H1 (cell line): Measurements from ENCODE around the gene FOXC1. TPM values are rescaled to one million over a fixed set of nuclear protein-coding genes. Genes with fewer than 3 reads are reported as not detected.
A peak's percentile ranks its signal among the peaks of the same experiment; 100 is the strongest.

ENCODE experiments used
- CTCF ChIA-PET: fragments of 300-600 bp; sonication (Branson Sonifier 250); formaldehyde crosslinking; loops from one replicate; lab custom pipeline; 2021; ENCODE audit not compliant: partially characterized antibody; lab: Charles Lee
- POLR2A ChIA-PET: fragments of 300-600 bp; sonication (Branson Sonifier 250); formaldehyde crosslinking; loops from one replicate; lab custom pipeline; 2021; ENCODE audit warnings: inconsistent platforms; ENCODE audit not compliant: partially characterized antibody; lab: Charles Lee
- DNase-seq, 2 experiments: peaks; one replicate each; pipeline versions ENCODE4 v3.0.0 to v3.0.0-alpha.2; 2010 to 2022; ENCODE audit warnings: low spot score in 2 of 2, low read depth in 1 of 2, mixed read lengths in 1 of 2
- FAIRE-seq: peaks from 2 replicates; lab custom pipeline; 2011; peaks lifted over from hg19 to GRCh38; lab: Jason Lieb, UNC
- H2AFZ ChIP-seq: 2 replicates; pipeline ENCODE4 v1.8.1; 2012; ENCODE audit warnings: low read length, inconsistent platforms
- H2AK5ac ChIP-seq: 2 replicates; pipeline ENCODE4 v1.6.1; 2013; ENCODE audit warnings: low read depth, low read length
- H2BK120ac ChIP-seq: replicated peaks from 2 replicates; pipeline ENCODE3; 2013; ENCODE audit warnings: low read depth, low read length, inconsistent platforms
- H2BK12ac ChIP-seq: 2 replicates; pipeline ENCODE4 v1.6.1; 2013; ENCODE audit warnings: low read depth, low read length
- H2BK15ac ChIP-seq: 2 replicates; pipeline ENCODE4 v1.6.1; 2013; ENCODE audit warnings: low read length
- H2BK20ac ChIP-seq: 2 replicates; pipeline ENCODE4 v1.6.1; 2013; ENCODE audit warnings: low read length
- H2BK5ac ChIP-seq: 2 replicates; pipeline ENCODE4 v1.6.1; 2013; ENCODE audit warnings: low read depth, low read length
- H3K14ac ChIP-seq: 2 replicates; pipeline ENCODE4 v1.6.1; 2013; ENCODE audit warnings: inconsistent platforms; ENCODE audit not compliant: insufficient read length
- H3K18ac ChIP-seq: 2 replicates; pipeline ENCODE4 v1.6.1; 2013; ENCODE audit warnings: low read length; ENCODE audit errors: extremely low read depth
- H3K23ac ChIP-seq: 2 replicates; pipeline ENCODE4 v1.6.1; 2013; ENCODE audit warnings: inconsistent platforms; ENCODE audit not compliant: insufficient read length
- H3K23me2 ChIP-seq: 2 replicates; pipeline ENCODE4 v1.6.1; 2013; ENCODE audit warnings: low read depth, low read length
- H3K27ac ChIP-seq: 2 replicates; pipeline ENCODE4 v1.6.1; 2011; ENCODE audit warnings: low read depth, low read length, inconsistent platforms
- H3K27me3 ChIP-seq, 4 experiments: replicated peaks in 1 of 4; 1 replicate in 1 of 4; 2 replicates in 3 of 4; pipeline versions ENCODE4 v1.6.1 to v1.8.1; 2011 to 2013; ENCODE audit warnings: low read length in 3 of 4, mild to moderate bottlenecking in 3 of 4, inconsistent platforms in 2 of 4, mixed read lengths in 2 of 4, moderate library complexity in 1 of 4; ENCODE audit not compliant: control insufficient read depth in 3 of 4, insufficient read depth in 3 of 4; ENCODE audit errors: extremely low read depth in 1 of 4
- H3K36me3 ChIP-seq, 4 experiments: 2 replicates each; pipeline versions ENCODE4 v1.6.1 to v1.8.1; 2011 to 2013; ENCODE audit warnings: mild to moderate bottlenecking in 4 of 4, low read length in 3 of 4, moderate library complexity in 2 of 4, control low read depth in 1 of 4, inconsistent platforms in 1 of 4; ENCODE audit not compliant: insufficient read depth in 4 of 4, control insufficient read depth in 2 of 4
- H3K4ac ChIP-seq: replicated peaks from 2 replicates; pipeline ENCODE3; 2013; ENCODE audit warnings: low read length, low read depth, mixed read lengths, inconsistent platforms; ENCODE audit not compliant: insufficient read length
- H3K4me1 ChIP-seq, 4 experiments: replicated peaks in 1 of 4; 1 replicate in 1 of 4; 2 replicates in 3 of 4; pipeline versions ENCODE4 v1.6.1 to v1.8.1; 2011 to 2013; ENCODE audit warnings: low read length in 3 of 4, inconsistent platforms in 2 of 4, mixed read lengths in 1 of 4; ENCODE audit not compliant: insufficient read depth in 4 of 4, control insufficient read depth in 3 of 4
- H3K4me2 ChIP-seq, 2 experiments: 2 replicates each; pipeline versions ENCODE4 v1.6.1 to v1.8.1; 2011 to 2013; ENCODE audit warnings: low read depth in 2 of 2, low read length in 2 of 2, control low read depth in 1 of 2, inconsistent platforms in 1 of 2, mild to moderate bottlenecking in 1 of 2; ENCODE audit not compliant: insufficient read depth in 1 of 2
- H3K4me3 ChIP-seq, 4 experiments: fragments of 200-600, 300-600 bp in 1 of 4; sonication (generic), shearing (Covaris generic), sonication (Bioruptor Twin) in 1 of 4; 2 replicates each; pipeline versions ENCODE4 v1.5.1 to v1.8.1; 2011 to 2016; ENCODE audit warnings: low read length in 4 of 4, low read depth in 3 of 4, control low read depth in 2 of 4, inconsistent platforms in 2 of 4, mild to moderate bottlenecking in 2 of 4, mixed read lengths in 1 of 4, moderate library complexity in 1 of 4; ENCODE audit not compliant: insufficient read depth in 2 of 4; ENCODE audit errors: extremely low read depth in 1 of 4
- H3K56ac ChIP-seq: replicated peaks from 2 replicates; pipeline ENCODE3; 2013; ENCODE audit warnings: low read depth, mild to moderate bottlenecking, mixed read lengths, low read length, inconsistent platforms; ENCODE audit not compliant: insufficient read length
- H3K79me1 ChIP-seq: 2 replicates; pipeline ENCODE4 v1.6.1; 2013; ENCODE audit warnings: low read depth, low read length, control low read depth
- H3K79me2 ChIP-seq, 2 experiments: 2 replicates each; pipeline versions ENCODE4 v1.6.1 to v1.8.1; 2012 to 2013; ENCODE audit warnings: low read length in 2 of 2, mild to moderate bottlenecking in 2 of 2, inconsistent platforms in 1 of 2; ENCODE audit not compliant: insufficient read depth in 2 of 2, control insufficient read depth in 1 of 2
- H3K9ac ChIP-seq, 4 experiments: replicated peaks in 1 of 4; 1 replicate in 1 of 4; 2 replicates in 3 of 4; pipeline versions ENCODE4 v1.6.1 to v1.8.1; 2011 to 2013; ENCODE audit warnings: low read depth in 3 of 4, low read length in 3 of 4, control low read depth in 2 of 4, mild to moderate bottlenecking in 2 of 4, moderate library complexity in 2 of 4, inconsistent platforms in 1 of 4; ENCODE audit errors: extremely low read depth in 1 of 4
- H3K9me3 ChIP-seq, 2 experiments: 2 replicates each; pipeline versions ENCODE4 v1.6.1 to v1.8.1; 2012 to 2013; ENCODE audit warnings: mild to moderate bottlenecking in 2 of 2, moderate library complexity in 2 of 2, control low read depth in 1 of 2, inconsistent platforms in 1 of 2, low read depth in 1 of 2, low read length in 1 of 2, mixed read lengths in 1 of 2; ENCODE audit not compliant: insufficient read depth in 2 of 2
- H4K20me1 ChIP-seq, 2 experiments: replicated peaks in 1 of 2; 2 replicates each; pipeline versions ENCODE3 to v1.8.1; 2011 to 2013; ENCODE audit warnings: inconsistent platforms in 2 of 2, low read length in 2 of 2, mild to moderate bottlenecking in 1 of 2; ENCODE audit not compliant: insufficient read depth in 2 of 2, control insufficient read depth in 1 of 2
- H4K5ac ChIP-seq: 2 replicates; pipeline ENCODE4 v1.6.1; 2013; ENCODE audit warnings: low read length, low read depth, mixed read lengths, inconsistent platforms; ENCODE audit not compliant: insufficient read length
- H4K8ac ChIP-seq: 2 replicates; pipeline ENCODE4 v1.8.0; 2013; ENCODE audit warnings: mild to moderate bottlenecking, moderate library complexity, low read length, inconsistent platforms; ENCODE audit not compliant: insufficient read depth; ENCODE audit errors: extremely low read depth
- H4K91ac ChIP-seq: replicated peaks from 2 replicates; pipeline ENCODE3; 2013; ENCODE audit warnings: low read length, mixed read lengths, inconsistent platforms; ENCODE audit not compliant: insufficient read length
- BRCA1 ChIP-seq: IDR thresholded peaks from 2 replicates; pipeline ENCODE4 v1.6.1; 2012; ENCODE audit warnings: low read depth, low read length, improper control_type of control experiment
- CEBPB ChIP-seq: IDR thresholded peaks from 2 replicates; pipeline ENCODE4 v1.6.1; 2012; ENCODE audit warnings: low read depth, low read length
- CHD1 ChIP-seq: IDR thresholded peaks from 2 replicates; pipeline ENCODE4 v1.6.1; 2012; ENCODE audit warnings: low read depth, low read length, improper control_type of control experiment
- E2F6 ChIP-seq: IDR thresholded peaks from 2 replicates; pipeline ENCODE4 v1.6.1; 2012; ENCODE audit warnings: inconsistent platforms
- EP300 ChIP-seq, 2 experiments: IDR thresholded peaks; 1 replicate in 1 of 2; 2 replicates in 1 of 2; pipeline ENCODE4 v1.6.1; 2011 to 2012; ENCODE audit warnings: low read depth in 2 of 2, low read length in 2 of 2, mild to moderate bottlenecking in 2 of 2, borderline replicate concordance in 1 of 2, inconsistent platforms in 1 of 2, moderate library complexity in 1 of 2
- GTF2F1 ChIP-seq: IDR thresholded peaks from 2 replicates; pipeline ENCODE4 v1.6.1; 2012; ENCODE audit warnings: low read depth, low read length, improper control_type of control experiment, borderline replicate concordance
- HDAC2 ChIP-seq, 2 experiments: fragments of 300-600 bp in 1 of 2; sonication (generic) in 1 of 2; IDR thresholded peaks; 2 replicates each; pipeline ENCODE4 v1.6.1; 2011 to 2012; ENCODE audit warnings: low read depth in 2 of 2, low read length in 2 of 2, mild to moderate bottlenecking in 2 of 2, moderate library complexity in 2 of 2, borderline replicate concordance in 1 of 2, inconsistent platforms in 1 of 2
- POLR2AphosphoS5 ChIP-seq: IDR thresholded peaks from 2 replicates; pipeline ENCODE4 v1.6.1; 2011; ENCODE audit warnings: low read depth, low read length
- SIN3A ChIP-seq, 2 experiments: IDR thresholded peaks in 1 of 2; conservative IDR thresholded peaks in 1 of 2; 2 replicates each; pipeline ENCODE4 v1.6.1; 2011 to 2012; ENCODE audit warnings: low read length in 2 of 2, improper control_type of control experiment in 1 of 2, low read depth in 1 of 2, mild to moderate bottlenecking in 1 of 2
- SP4 ChIP-seq: IDR thresholded peaks from 2 replicates; pipeline ENCODE4 v1.6.1; 2012; ENCODE audit warnings: low read length, inconsistent platforms
- SUZ12 ChIP-seq: fragments of 200-600 bp; sonication (generic); IDR thresholded peaks from 2 replicates; pipeline ENCODE4 v1.6.1; 2012; ENCODE audit warnings: mild to moderate bottlenecking, inconsistent platforms, low read length, moderate library complexity, mixed read lengths
- TBP ChIP-seq: IDR thresholded peaks from 2 replicates; pipeline ENCODE4 v1.6.1; 2011; ENCODE audit warnings: low read depth, low read length, improper control_type of control experiment
- WGBS, 2 experiments: shearing (Covaris generic) in 1 of 2; methylation state at CpG; one replicate each; pipeline versions ENCODE4 v1.1.6 to v1.1.7; 2013 to 2015; ENCODE audit warnings: low lambda C conversion rate in 2 of 2, mixed read lengths in 2 of 2, inconsistent platforms in 1 of 2, low coverage in 1 of 2, missing lambda C conversion rate in 1 of 2; ENCODE audit not compliant: insufficient replicate concordance in 2 of 2, insufficient coverage in 1 of 2, insufficient read length in 1 of 2; ENCODE audit errors: extremely low coverage in 1 of 2, missing lambda C conversion rate in 1 of 2; 5-methylcytosine and 5-hydroxymethylcytosine counted together
- polyA plus RNA-seq, 7 experiments: library from polyadenylated mRNA; depleted of rRNA in 3 of 7; stranded (reverse) in 5 of 7; unstranded in 2 of 7; fragments of >200 nt in 5 of 7; fragments of 200-250 nt in 2 of 7; gene quantifications; 1 replicate in 5 of 7; 2 replicates in 1 of 7; 4 replicates in 1 of 7; pipeline versions ENCODE4 v1.2.1 to v1.2.3, GENCODE V29; 2011 to 2013; ENCODE audit warnings: missing spikeins in 2 of 7, mixed read lengths in 2 of 7
- total RNA-seq: library from RNA; stranded (reverse); fragmentation: NEBNext Ultra II Directional; extraction: Animal tissue kit (Norgen Biotek cat#: 25700); gene quantifications from 2 replicates; pipeline ENCODE4 v1.2.1, GENCODE V29; 2021

FOXC1 gene
- total and polyA plus RNA-seq, 2 of the 8 experiments (the other 6 are each of a cell fraction or from before 2014, with no cell fraction given): 0.22 TPM; not detected in 1

- H3K23me2 ChIP-seq: no peaks in the 10 kb centered on the region; the same call in 1 of the 2 replicates
- no peak overlapping the region for H2AK5ac ChIP-seq
- no peaks in the 10 kb centered on the region; the same call in 1 of the 2 replicates for H3K79me1 ChIP-seq
- H4K91ac ChIP-seq: no peak overlapping the region
- no peaks in the 10 kb centered on the region for H3K27me3 ChIP-seq
- no peak overlapping the region for H2BK120ac ChIP-seq
- H4K5ac ChIP-seq: no peak overlapping the region
- H2BK12ac ChIP-seq: peak overlapping the region; percentile 34; the same call in 1 of the 2 replicates
- H3K4ac ChIP-seq: no peak overlapping the region
- no peaks in the 10 kb centered on the region for H3K79me2 ChIP-seq
- H2BK20ac ChIP-seq: no peak overlapping the region
- WGBS, 2 experiments: 91% methylated on average over 9 of the region's 9 CpGs; no CpG with 5 or more reads in 1 of the 2 experiments
- H3K18ac ChIP-seq: no peak overlapping the region
- no peak overlapping the region for H3K4me2 ChIP-seq
- CTCF ChIA-PET: no interaction called here
- no peak overlapping the region for H2AFZ ChIP-seq
- H3K56ac ChIP-seq: no peak overlapping the region
- H3K9me3 ChIP-seq: no peaks in the 10 kb centered on the region
- H3K4me1 ChIP-seq: 0 out of 7 replicates have a peak, but pooled peaks cover 0 to 2% (median 0%) of the 10 kb centered on the region in 4 experiments
- H2BK15ac ChIP-seq: no peak overlapping the region
- 0 out of 2 replicates have a peak overlapping the region, but pooled peaks have one; percentile 8 for H2BK5ac ChIP-seq
- no peak overlapping the region for H3K4me3 ChIP-seq
- no peak for DNase-seq
- peaks cover 0 to 3% of the 10 kb centered on the region in 2 experiments for H4K20me1 ChIP-seq
- POLR2A ChIA-PET: interaction anchor here (0.9 kb wide), 1 partner anchor 9 kb away, joined by 3 read pairs; no protein-coding TSS in a partner anchor
- no peaks in the 10 kb centered on the region for H3K36me3 ChIP-seq
- H3K23ac ChIP-seq: no peak overlapping the region
- no peak overlapping the region; the same call in 1 of the 2 replicates for H4K8ac ChIP-seq
- FAIRE-seq: no peak
- H3K9ac ChIP-seq: no peak overlapping the region
- no peak overlapping the region for H3K14ac ChIP-seq
- no peak overlapping the region for H3K27ac ChIP-seq
- no peak for TF ChIP-seq SIN3A (conservative IDR thresholded peaks at IDR 0.05 in 1 of 2, IDR thresholded peaks at IDR 0.05 in 1 of 2; ENCODE audit: low read depth in 1 of 2, low read length in 2 of 2)
- no peak for TF ChIP-seq E2F6
- no peak for TF ChIP-seq SUZ12
- TF ChIP-seq BRCA1: no peak
- no peak for TF ChIP-seq SP4
- no peak for TF ChIP-seq TBP
- no peak for TF ChIP-seq CEBPB
- TF ChIP-seq CHD1: no peak
- TF ChIP-seq GTF2F1: no peak
- TF ChIP-seq EP300 (IDR thresholded peaks at IDR 0.05; ENCODE audit: borderline replicate concordance in 1 of 2, low read depth in 2 of 2, low read length in 2 of 2): no peak
- TF ChIP-seq POLR2AphosphoS5: no peak
- no peak for TF ChIP-seq HDAC2 (IDR thresholded peaks at IDR 0.05; ENCODE audit: borderline replicate concordance in 1 of 2, low read depth in 2 of 2, low read length in 2 of 2)
Measured at GRCh38 chr6:1636272-1636825, 26.6 kb downstream of the FOXC1 start.
